ENCODE measurements around the gene SOX5. TPM values are rescaled to one million over a fixed set of nuclear protein-coding genes. Genes with fewer than 3 reads are reported as not detected.

The SOX5 gene
- total RNA-seq, 1 experiment from 2014 or later, result 0.52 TPM

DNA sequence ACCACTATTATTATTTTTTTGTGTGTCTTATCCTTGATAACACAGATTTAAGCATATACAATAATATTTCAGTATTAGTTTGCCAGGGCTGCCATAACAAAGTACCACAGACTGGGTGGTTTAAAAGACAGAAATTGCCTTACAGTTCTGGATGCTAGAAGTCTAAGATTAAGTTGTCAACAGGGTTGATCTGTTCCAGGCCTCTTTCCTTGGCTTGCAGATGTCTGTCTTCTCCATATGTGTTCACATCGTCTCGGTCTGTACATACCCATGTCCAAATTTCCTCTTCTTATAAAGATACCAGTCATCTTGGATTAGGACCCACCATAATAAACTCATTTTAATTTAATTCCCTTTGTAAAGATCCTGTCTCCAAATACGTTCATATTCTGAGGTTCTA, 204.8 kb downstream of the SOX5 start:
- H4K20me1 ChIP-seq (ENCODE audit: insufficient read depth), result no peaks in the 10 kb centered on the region
- DNase-seq (ENCODE audit: low read depth, low spot score) (no peak), ATAC-seq (no peak)
- no peaks in the 10 kb centered on the region for H3K9me2 ChIP-seq (ENCODE audit: insufficient read depth)
- H3K9me3 ChIP-seq (ENCODE audit: control insufficient read depth in 1 of 2, insufficient read depth in 1 of 2, low read depth in 1 of 2, low read length in 2 of 2), result peaks cover 0 to 16% of the 10 kb centered on the region in 2 experiments; a peak in 2 of 4 replicates
- intact Hi-C loops (cut with micrococcal nuclease), result no loop called here
- no peak overlapping the region for H3K4me2 ChIP-seq (ENCODE audit: low read length)
- TF ChIP-seq JUND (IDR thresholded peaks at IDR 0.05) (no peak), SP1 (IDR thresholded peaks at IDR 0.05; ENCODE audit: low read depth) (no peak), FOSL1 (IDR thresholded peaks at IDR 0.05; ENCODE audit: low read depth) (no peak), TCF7L2 (IDR thresholded peaks at IDR 0.05; ENCODE audit: borderline replicate concordance, extremely low read depth, insufficient read depth, insufficient read length) (no peak), EZH2 (IDR thresholded peaks at IDR 0.05) (no peak), ZNF274 (IDR thresholded peaks at IDR 0.05; ENCODE audit: low read depth, low read length) (no peak), POLR2AphosphoS5 (IDR thresholded peaks at IDR 0.05; ENCODE audit: low read depth, low read length) (no peak), ZFX (IDR thresholded peaks at IDR 0.05) (no peak), POLR2A (IDR thresholded peaks at IDR 0.05; ENCODE audit: borderline replicate concordance, extremely low read depth, insufficient read depth, insufficient read length) (no peak), YY1 (IDR thresholded peaks at IDR 0.05; ENCODE audit: extremely low read depth, insufficient replicate concordance, low read depth, low read length) (no peak), EZH2phosphoT487 (IDR thresholded peaks at IDR 0.05; ENCODE audit: borderline replicate concordance) (no peak), CBX3 (IDR thresholded peaks at IDR 0.05; ENCODE audit: low read depth) (no peak), SIN3A (IDR thresholded peaks at IDR 0.05; ENCODE audit: low read depth) (no peak), EGR1 (IDR thresholded peaks at IDR 0.05; ENCODE audit: low read depth) (no peak), SRF (IDR thresholded peaks at IDR 0.05; ENCODE audit: low read depth) (no peak), CEBPB (IDR thresholded peaks at IDR 0.05; ENCODE audit: low read depth) (no peak)
- TF ChIP-seq, protein P1, sequence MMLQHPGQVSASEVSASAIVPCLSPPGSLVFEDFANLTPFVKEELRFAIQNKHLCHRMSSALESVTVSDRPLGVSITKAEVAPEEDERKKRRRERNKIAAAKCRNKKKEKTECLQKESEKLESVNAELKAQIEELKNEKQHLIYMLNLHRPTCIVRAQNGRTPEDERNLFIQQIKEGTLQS (IDR thresholded peaks at IDR 0.05), result no peak
- TF ChIP-seq, protein P2, sequence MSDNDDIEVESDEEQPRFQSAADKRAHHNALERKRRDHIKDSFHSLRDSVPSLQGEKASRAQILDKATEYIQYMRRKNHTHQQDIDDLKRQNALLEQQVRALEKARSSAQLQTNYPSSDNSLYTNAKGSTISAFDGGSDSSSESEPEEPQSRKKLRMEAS (IDR thresholded peaks at IDR 0.05), result no peak
- H3K27me3 ChIP-seq (ENCODE audit: insufficient read depth, low read length), result no peaks in the 10 kb centered on the region
- ChIA-PET CTCF (no interaction called here), POLR2A (no interaction called here), RAD21 (ENCODE audit: low non-redundant PET in 1 of 2, low total read pairs in 2 of 2, uncharacterized antibody in 2 of 2, unreplicated experiment in 2 of 2) (no interaction called here)
- no peaks in the 10 kb centered on the region for H3K4me1 ChIP-seq (ENCODE audit: control insufficient read depth in 1 of 2, insufficient read depth in 2 of 2, low read length in 2 of 2)
- no TSS peak for BruUV-seq (replicated peaks)
- H2AFZ ChIP-seq (ENCODE audit: low read depth, low read length, poor library complexity, severe bottlenecking), result no peak overlapping the region
- no peak overlapping the region for H3K4me3 ChIP-seq (replicated peaks in 1 of 2; ENCODE audit: low read depth in 1 of 2, low read length in 2 of 2)
- H3K9ac ChIP-seq (ENCODE audit: low read length), result no peak overlapping the region
- H3K79me2 ChIP-seq (ENCODE audit: insufficient read depth, low read length), result no peaks in the 10 kb centered on the region
- H3K36me3 ChIP-seq (ENCODE audit: control insufficient read depth in 1 of 2, insufficient read depth in 2 of 2, low read length in 2 of 2), result no peaks in the 10 kb centered on the region
- no peak overlapping the region for H3K27ac ChIP-seq (ENCODE audit: low read depth, low read length)
